Stimulated activated effector memory CD8-positive, alpha-beta T cell treated with anti-CD3 and anti-CD28 coated beads, Interleukin-12 subunit alpha, Interleukin-12 subunit beta, amount 100 ng/mL, for 72 hours (primary cell): ENCODE results near the gene ADGB.

ENCODE experiments used
- ATAC-seq: fragments of 150-1000 bp; cut with Tn5 transposase; 2 replicates; pipeline ENCODE4 v1.10.0; 2021
- DNase-seq, 2 donors: peaks; one replicate each; pipeline ENCODE4 v3.0.0; 2021 to 2022; ENCODE audit warnings: low spot score in 2 of 2
- H3K27ac Mint-ChIP-seq: one replicate; pipeline ENCODE4 v1.8.0; 2022; ENCODE audit warnings: mild to moderate bottlenecking, mixed read lengths
- H3K36me3 Mint-ChIP-seq: one replicate; pipeline ENCODE4 v1.8.0; 2022; ENCODE audit warnings: mild to moderate bottlenecking, mixed read lengths
- H3K4me1 Mint-ChIP-seq: one replicate; pipeline ENCODE4 v1.8.0; 2022; ENCODE audit warnings: mixed read lengths
- H3K4me3 Mint-ChIP-seq: one replicate; pipeline ENCODE4 v1.8.0; 2022; ENCODE audit warnings: mild to moderate bottlenecking, mixed read lengths
- H3K9me3 Mint-ChIP-seq: one replicate; pipeline ENCODE4 v1.8.0; 2022; ENCODE audit warnings: mixed read lengths

The ADGB gene

DNA sequence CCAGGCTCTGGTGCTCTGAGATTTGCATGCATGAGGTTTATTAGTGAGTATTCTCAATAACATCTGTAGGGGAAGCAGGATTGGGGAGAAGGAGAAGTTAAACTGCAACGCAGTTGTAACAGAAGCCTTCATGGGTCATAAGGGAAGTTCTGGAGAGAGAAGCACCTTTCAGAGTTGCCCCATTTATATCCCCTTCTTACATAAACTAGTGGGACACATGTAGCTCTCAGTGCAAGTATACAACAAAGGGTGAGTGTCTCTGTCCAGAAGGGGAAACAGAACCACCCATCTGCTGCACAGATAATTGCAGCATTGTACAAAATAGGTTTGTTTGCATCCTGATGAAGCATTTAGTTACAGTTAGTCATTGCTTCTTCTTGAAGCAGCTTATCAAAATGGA lies 4.3 kb upstream of the ADGB start:
- ATAC-seq (no peak), DNase-seq (no peak)
- Mint-ChIP-seq H3K4me1 (peaks cover 7% of the 10 kb centered on the region), H3K9me3 (no peaks in the 10 kb centered on the region), H3K4me3 (no peak overlapping the region), H3K36me3 (no peaks in the 10 kb centered on the region), H3K27ac (no peak overlapping the region)

GRCh38 chr6:146595972-146596731 lies 2.6 kb upstream of the ADGB start:
- Mint-ChIP-seq H3K9me3 (peaks cover 4% of the 10 kb centered on the region), H3K27ac (no peak overlapping the region), H3K4me3 (no peak overlapping the region), H3K4me1 (peaks cover 7% of the 10 kb centered on the region), H3K36me3 (no peaks in the 10 kb centered on the region)
- DNase-seq: no peak
- ATAC-seq: no peak

GRCh38 chr6:146601352-146601751 lies 2.6 kb downstream of the ADGB start:
- Mint-ChIP-seq H3K4me1 (peaks cover 7% of the 10 kb centered on the region), H3K27ac (no peak overlapping the region), H3K4me3 (no peak overlapping the region), H3K9me3 (peaks cover 4% of the 10 kb centered on the region), H3K36me3 (no peaks in the 10 kb centered on the region)
- DNase-seq (no peak), ATAC-seq (no peak)

DNA sequence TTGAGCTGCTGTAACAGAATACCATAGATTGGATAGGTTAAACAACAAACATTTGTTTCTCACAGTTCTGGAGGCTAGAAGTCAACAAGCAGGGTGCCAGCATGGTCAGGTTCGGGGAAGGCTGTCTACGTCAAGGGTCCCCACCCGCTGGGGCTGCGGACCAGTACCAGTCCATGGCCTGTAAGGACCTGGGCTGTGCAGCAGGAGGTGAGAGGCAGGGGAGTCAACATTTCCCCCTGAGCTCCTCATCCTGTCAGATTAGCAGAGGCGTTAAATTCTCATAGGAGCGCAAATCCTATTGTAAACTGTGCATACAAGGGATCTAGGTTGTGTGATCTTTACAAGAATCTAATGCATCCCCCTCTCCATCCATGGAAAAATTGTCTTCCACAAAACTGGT lies 3.8 kb downstream of the ADGB start:
- H3K4me1 Mint-ChIP-seq: peaks cover 7% of the 10 kb centered on the region
- H3K27ac Mint-ChIP-seq: no peak overlapping the region
- peaks cover 4% of the 10 kb centered on the region for H3K9me3 Mint-ChIP-seq
- no peak overlapping the region for H3K4me3 Mint-ChIP-seq
- no peaks in the 10 kb centered on the region for H3K36me3 Mint-ChIP-seq
- DNase-seq: no peak
- ATAC-seq: no peak

DNA sequence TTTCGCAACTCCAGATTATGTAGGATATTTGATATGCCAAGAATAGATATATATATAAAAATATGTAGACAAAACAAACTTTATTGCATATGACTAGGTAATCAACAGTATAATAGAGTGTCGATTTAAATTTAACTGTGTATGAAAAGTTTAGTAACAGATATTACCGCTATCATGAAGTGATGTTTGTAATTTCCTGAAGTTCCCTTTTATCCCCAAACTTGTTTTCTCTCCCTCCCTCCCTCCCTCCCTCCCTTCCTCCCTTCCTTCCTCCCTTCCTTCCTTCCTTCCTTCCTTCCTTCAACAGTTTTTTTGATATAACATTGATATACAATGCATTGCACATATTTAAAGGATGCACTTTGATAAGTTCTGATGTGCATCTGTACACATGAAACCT lies 15.2 kb downstream of the ADGB start:
- no peak overlapping the region for H3K4me3 Mint-ChIP-seq
- no peak for ATAC-seq
- no peaks in the 10 kb centered on the region for H3K4me1 Mint-ChIP-seq
- H3K27ac Mint-ChIP-seq: no peak overlapping the region
- DNase-seq: no peak
- H3K36me3 Mint-ChIP-seq: no peaks in the 10 kb centered on the region
- H3K9me3 Mint-ChIP-seq: peaks cover 12% of the 10 kb centered on the region

- Mint-ChIP-seq H3K27ac (no peak overlapping the region), H3K4me3 (no peak overlapping the region), H3K36me3 (no peaks in the 10 kb centered on the region)
Observed at GRCh38 chr6:146620655-146621054, 21.9 kb downstream of the ADGB start.

GRCh38 chr6:146628350-146628749 lies 29.6 kb downstream of the ADGB start:
- no peaks in the 10 kb centered on the region for H3K4me1 Mint-ChIP-seq
- no peak for ATAC-seq

More at GRCh38 chr6:146620655-146621054, 21.9 kb downstream of the ADGB start:
- ATAC-seq: no peak
- H3K9me3 Mint-ChIP-seq: peaks cover 11% of the 10 kb centered on the region
- no peaks in the 10 kb centered on the region for H3K4me1 Mint-ChIP-seq
- DNase-seq: no peak

DNA sequence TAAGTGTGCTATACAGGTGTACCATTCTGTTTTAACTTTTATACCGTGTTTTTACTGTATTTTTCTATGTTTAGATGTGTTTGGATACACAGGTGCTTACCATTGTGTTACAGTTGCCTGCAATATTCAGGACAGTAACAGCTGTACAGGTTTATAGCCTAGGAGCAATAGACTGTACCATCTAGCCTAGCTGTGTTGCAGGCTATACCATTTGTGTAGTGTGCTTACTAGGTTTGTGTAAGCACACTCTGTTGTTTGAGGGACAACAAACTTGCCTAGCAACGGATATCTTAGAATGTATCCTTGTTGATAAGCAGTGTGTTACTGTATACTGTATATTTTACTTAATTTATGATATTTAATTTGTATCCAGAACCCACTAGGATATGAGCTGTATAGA lies 35.2 kb downstream of the ADGB start:
- Mint-ChIP-seq H3K36me3 (no peaks in the 10 kb centered on the region), H3K9me3 (no peaks in the 10 kb centered on the region), H3K4me1 (no peaks in the 10 kb centered on the region), H3K4me3 (no peak overlapping the region), H3K27ac (no peak overlapping the region)
- DNase-seq (no peak), ATAC-seq (no peak)

More at GRCh38 chr6:146628350-146628749, 29.6 kb downstream of the ADGB start:
- no peak overlapping the region for H3K27ac Mint-ChIP-seq
- no peak for DNase-seq
- no peaks in the 10 kb centered on the region for H3K36me3 Mint-ChIP-seq
- H3K9me3 Mint-ChIP-seq: peaks cover 12% of the 10 kb centered on the region
- no peak overlapping the region for H3K4me3 Mint-ChIP-seq

DNA sequence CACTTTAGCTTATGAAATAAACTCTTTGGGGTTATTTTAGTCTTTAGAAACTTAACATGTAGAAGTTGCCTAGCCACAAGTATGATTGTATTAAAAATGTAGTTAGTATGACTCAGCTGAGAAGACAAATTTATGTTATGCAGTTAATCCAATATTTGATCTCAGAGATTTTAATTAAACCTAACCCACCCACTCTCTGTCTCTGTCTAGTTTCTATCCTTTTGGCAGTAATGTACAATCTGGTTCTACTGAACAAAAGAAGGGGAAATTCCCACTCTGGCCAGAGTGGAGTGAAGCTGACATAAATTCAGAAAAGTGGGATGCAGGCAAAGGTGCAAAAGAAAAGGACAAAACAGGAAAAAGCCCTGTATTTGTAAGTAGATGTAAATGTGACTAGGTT lies 36.4 kb downstream of the ADGB start:
- no peaks in the 10 kb centered on the region for H3K9me3 Mint-ChIP-seq
- DNase-seq: no peak
- no peak for ATAC-seq
- no peaks in the 10 kb centered on the region for H3K4me1 Mint-ChIP-seq
- H3K36me3 Mint-ChIP-seq: no peaks in the 10 kb centered on the region
- H3K27ac Mint-ChIP-seq: no peak overlapping the region
- no peak overlapping the region for H3K4me3 Mint-ChIP-seq

DNA sequence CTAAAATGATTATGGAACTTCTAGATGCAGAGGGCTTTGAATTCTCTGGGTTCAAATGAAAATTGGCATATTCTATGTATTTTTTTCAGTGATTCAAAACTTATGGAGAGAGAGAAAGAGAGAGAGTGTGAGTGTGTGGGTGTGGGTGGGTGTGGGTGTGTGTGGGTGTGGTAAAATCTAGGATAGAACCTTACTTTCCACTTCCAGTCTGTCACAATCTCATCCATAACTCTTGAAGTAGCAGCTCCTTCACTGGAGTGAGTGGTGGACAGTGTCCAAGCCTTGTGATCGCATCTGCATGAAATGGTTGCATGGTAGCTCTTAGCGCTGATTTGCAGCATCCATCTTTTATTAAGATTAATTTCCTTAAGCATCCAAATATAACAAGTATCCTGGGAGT lies 37.7 kb downstream of the ADGB start:
- Mint-ChIP-seq H3K36me3 (no peaks in the 10 kb centered on the region), H3K27ac (no peak overlapping the region), H3K4me1 (no peaks in the 10 kb centered on the region), H3K4me3 (no peak overlapping the region), H3K9me3 (no peaks in the 10 kb centered on the region)
- ATAC-seq: no peak
- DNase-seq: no peak

- Mint-ChIP-seq H3K4me1 (no peaks in the 10 kb centered on the region), H3K27ac (no peak overlapping the region), H3K36me3 (no peaks in the 10 kb centered on the region), H3K9me3 (no peaks in the 10 kb centered on the region), H3K4me3 (no peak overlapping the region)
- ATAC-seq (no peak), DNase-seq (no peak)
Observed at GRCh38 chr6:146642921-146643320, 44.1 kb downstream of the ADGB start.

DNA sequence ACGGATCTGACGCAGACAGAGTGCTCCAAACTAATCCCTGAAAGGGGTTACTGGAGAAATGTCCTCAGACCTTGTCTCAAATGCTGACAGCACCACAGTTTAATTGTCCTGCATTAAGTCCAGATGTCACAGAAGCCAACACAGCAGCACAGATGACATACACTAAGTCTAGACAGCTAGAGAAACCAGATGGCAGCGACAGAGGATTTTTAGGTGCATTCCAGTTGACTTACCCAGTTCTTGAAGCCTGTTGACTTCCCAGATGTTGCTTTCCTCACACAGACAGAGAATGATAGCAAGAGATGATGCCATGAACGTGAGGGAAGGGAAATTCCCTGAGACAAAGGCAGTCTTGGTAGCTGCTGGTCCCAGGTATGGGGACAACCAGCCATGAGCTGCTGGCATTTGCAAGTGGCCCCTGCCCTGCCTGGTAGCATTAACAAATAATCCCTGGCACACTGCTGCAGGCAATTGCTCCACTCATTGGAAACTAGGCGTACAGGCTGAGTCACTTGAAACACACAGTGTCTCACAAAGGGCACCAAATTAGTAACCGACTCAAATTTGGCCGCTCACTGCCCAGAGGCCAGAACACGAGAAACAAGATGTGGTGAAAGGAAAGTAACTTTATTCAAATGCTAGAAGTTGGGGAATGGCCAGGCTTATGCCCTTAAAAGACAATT lies 52.2 kb downstream of the ADGB start:
- Mint-ChIP-seq H3K4me3 (no peak overlapping the region), H3K27ac (no peak overlapping the region), H3K9me3 (peaks cover 3% of the 10 kb centered on the region), H3K36me3 (no peaks in the 10 kb centered on the region), H3K4me1 (no peaks in the 10 kb centered on the region)
- no peak for DNase-seq
- no peak for ATAC-seq

- no peak overlapping the region for H3K4me3 Mint-ChIP-seq
- no peak overlapping the region for H3K27ac Mint-ChIP-seq
- no peaks in the 10 kb centered on the region for H3K36me3 Mint-ChIP-seq
- DNase-seq: no peak
- H3K4me1 Mint-ChIP-seq: no peaks in the 10 kb centered on the region
- H3K9me3 Mint-ChIP-seq: peaks cover 3% of the 10 kb centered on the region
- no peak for ATAC-seq
Observed at GRCh38 chr6:146651482-146651863, 52.7 kb downstream of the ADGB start.

GRCh38 chr6:146657432-146657831 lies 58.7 kb downstream of the ADGB start:
- ATAC-seq: peak; percentile 50
- Mint-ChIP-seq H3K9me3 (peaks cover 5% of the 10 kb centered on the region), H3K4me3 (no peak overlapping the region), H3K4me1 (no peaks in the 10 kb centered on the region), H3K27ac (no peak overlapping the region), H3K36me3 (no peaks in the 10 kb centered on the region)
- no peak for DNase-seq

GRCh38 chr6:146664871-146665360 lies 66.1 kb downstream of the ADGB start:
- DNase-seq (no peak), ATAC-seq (no peak)
- H3K4me1 Mint-ChIP-seq: no peaks in the 10 kb centered on the region
- no peak overlapping the region for H3K4me3 Mint-ChIP-seq
- no peak overlapping the region for H3K27ac Mint-ChIP-seq
- H3K9me3 Mint-ChIP-seq: peaks cover 6% of the 10 kb centered on the region
- H3K36me3 Mint-ChIP-seq: no peaks in the 10 kb centered on the region

DNA sequence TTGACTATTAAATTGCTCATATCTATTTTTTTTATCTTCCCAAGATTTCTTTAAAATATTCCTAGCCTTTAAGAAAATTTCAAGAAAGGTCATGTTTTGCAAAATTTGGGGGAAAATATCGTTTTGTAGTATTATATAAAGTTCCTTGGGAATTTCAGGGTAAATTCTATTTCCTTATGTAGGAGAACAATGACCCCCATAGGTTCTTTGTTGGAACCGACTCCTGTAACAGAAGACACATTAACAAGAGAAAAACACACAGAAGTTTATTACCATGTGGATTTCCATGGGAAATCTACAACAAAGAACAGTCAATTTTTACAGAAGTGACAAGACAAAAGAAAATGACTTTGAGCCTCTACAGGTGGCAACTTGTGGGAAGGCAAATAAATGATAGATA lies 68.1 kb downstream of the ADGB start:
- Mint-ChIP-seq H3K4me1 (no peaks in the 10 kb centered on the region), H3K27ac (no peak overlapping the region), H3K4me3 (no peak overlapping the region), H3K9me3 (peaks cover 6% of the 10 kb centered on the region), H3K36me3 (no peaks in the 10 kb centered on the region)
- ATAC-seq: no peak
- DNase-seq: no peak
